Hepatocyte (in vitro differentiated cells): ENCODE results near the gene CRNKL1. TPM values are rescaled to one million over a fixed set of nuclear protein-coding genes. Genes with fewer than 3 reads are reported as not detected.

Experiments
- DNase-seq: peaks from one replicate; pipeline ENCODE4 v3.0.0-alpha.2; 2016; ENCODE audit warnings: low spot score
- H2AFZ ChIP-seq: fragments of 200-600 bp; sonication (generic); 2 replicates; pipeline ENCODE4 v1.6.0; 2016; ENCODE audit warnings: antibody characterized with exemption, mild to moderate bottlenecking
- H3K27ac ChIP-seq: fragments of 200-600 bp; sonication (generic); 2 replicates; pipeline ENCODE4 v1.5.1; 2016; ENCODE audit warnings: mild to moderate bottlenecking
- H3K27me3 ChIP-seq: fragments of 200-600 bp; sonication (generic); 2 replicates; pipeline ENCODE4 v1.6.1; 2016
- H3K36me3 ChIP-seq: fragments of 200-600 bp; sonication (generic); replicated peaks from 2 replicates; pipeline ENCODE4 v1.5.1; 2016; ENCODE audit warnings: low read depth; ENCODE audit not compliant: insufficient read depth
- H3K4me1 ChIP-seq: fragments of 200-600 bp; sonication (generic); 2 replicates; pipeline ENCODE4 v1.5.1; 2016; ENCODE audit warnings: mild to moderate bottlenecking, moderate library complexity; ENCODE audit not compliant: insufficient read depth
- H3K4me2 ChIP-seq: fragments of 200-600 bp; sonication (generic); 2 replicates; pipeline ENCODE4 v1.6.0; 2016
- H3K4me3 ChIP-seq: fragments of 200-600 bp; sonication (generic); 2 replicates; pipeline ENCODE4 v1.5.1; 2016; ENCODE audit warnings: mild to moderate bottlenecking
- H3K79me2 ChIP-seq: fragments of 200-600 bp; sonication (generic); 2 replicates; pipeline ENCODE4 v1.6.0; 2017; ENCODE audit warnings: mild to moderate bottlenecking
- H3K9me2 ChIP-seq: fragments of 200-600 bp; sonication (generic); replicated peaks from 2 replicates; pipeline ENCODE4 v1.6.0; 2017; ENCODE audit warnings: mild to moderate bottlenecking; ENCODE audit not compliant: insufficient read depth
- H3K9me3 ChIP-seq: fragments of 200-600 bp; sonication (generic); 2 replicates; pipeline ENCODE4 v1.5.1; 2016; ENCODE audit warnings: low read depth, mild to moderate bottlenecking
- H4K20me1 ChIP-seq: fragments of 200-600 bp; sonication (generic); 2 replicates; pipeline ENCODE4 v1.6.0; 2016; ENCODE audit warnings: mild to moderate bottlenecking; ENCODE audit not compliant: insufficient read depth, poor library complexity, severe bottlenecking
- EZH2 ChIP-seq: fragments of 200-600 bp; sonication (generic); IDR thresholded peaks from 2 replicates; pipeline ENCODE4 v1.6.1; 2016; ENCODE audit warnings: antibody characterized with exemption, mild to moderate bottlenecking, borderline replicate concordance
- EZH2phosphoT487 ChIP-seq: fragments of 200-600 bp; sonication (generic); IDR thresholded peaks from one replicate; pipeline ENCODE4 v1.6.1; 2018; ENCODE audit warnings: antibody characterized with exemption, mild to moderate bottlenecking, low read depth, moderate library complexity; ENCODE audit not compliant: unreplicated experiment, severe bottlenecking
- WGBS: methylation state at CpG from one replicate; pipeline ENCODE4 v1.1.6; 2016; ENCODE audit warnings: low lambda C conversion rate; ENCODE audit errors: missing lambda C conversion rate; 5-methylcytosine and 5-hydroxymethylcytosine counted together
- polyA plus RNA-seq: library from polyadenylated mRNA; unstranded; fragments of >200 nt; fragmentation: Nextera tagmentation; extraction: Ambion mirVana; gene quantifications from 2 replicates; pipeline ENCODE4 v1.2.1, GENCODE V29; 2016
- total RNA-seq: library from RNA; depleted of rRNA; stranded (reverse); fragments of >200 nt; gene quantifications from 2 replicates; pipeline ENCODE4 v1.2.3, GENCODE V29; 2014
- TF ChIP-seq, protein P1 (sequence below): fragments of 200-600 bp; sonication (generic); IDR thresholded peaks from 2 replicates; pipeline ENCODE4 v1.5.1; 2016; ENCODE audit warnings: antibody characterized with exemption, mild to moderate bottlenecking; ENCODE audit not compliant: poor library complexity

CRNKL1 gene
- total and polyA plus RNA-seq, 2 experiments from 2014 or later = 14.6 to 25.4 TPM

- no peaks in the 10 kb centered on the region for H4K20me1 ChIP-seq
- no peaks in the 10 kb centered on the region for H3K79me2 ChIP-seq
- H3K4me2 ChIP-seq = no peak overlapping the region
Measured at GRCh38 chr20:20065361-20065760, 13.1 kb upstream of the CRNKL1 start.

DNA sequence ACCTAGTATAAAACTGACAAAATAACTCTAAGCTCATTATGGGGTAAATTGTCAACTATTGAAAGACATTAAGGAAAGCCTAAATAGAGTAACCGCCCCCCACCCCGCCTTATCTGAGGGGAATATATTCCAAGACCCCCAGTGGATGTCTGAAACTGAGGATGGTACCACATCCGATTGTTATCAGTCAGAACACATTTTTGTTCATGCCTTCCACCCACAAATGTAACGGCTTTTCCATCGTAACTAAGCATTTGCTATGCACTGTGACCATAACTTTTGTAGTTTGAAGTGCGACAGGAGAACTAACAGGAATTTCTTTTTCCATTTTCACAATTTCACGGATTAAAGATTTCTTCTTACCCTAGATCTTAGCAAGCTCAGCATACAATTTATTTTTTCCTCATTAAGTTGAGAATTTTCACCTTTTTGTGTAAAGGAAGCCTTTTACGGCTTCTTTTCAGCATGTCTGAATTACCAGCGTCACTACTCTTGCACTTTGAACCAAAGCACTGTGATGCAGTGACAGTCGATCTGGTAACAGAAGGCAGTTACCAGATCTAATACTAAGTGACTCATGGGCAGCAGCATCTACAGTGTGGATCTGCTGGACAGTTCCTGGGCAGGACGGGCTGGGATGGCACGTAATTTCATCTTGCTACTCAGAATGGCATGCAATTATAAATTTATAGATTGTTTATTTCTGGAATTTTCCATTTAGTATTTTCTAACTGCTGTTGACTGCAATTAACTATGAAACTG lies 11.9 kb upstream of the CRNKL1 start:
- no peaks in the 10 kb centered on the region for H3K36me3 ChIP-seq
- 73% methylated on average over 12 of the region's 12 CpGs for WGBS
- H3K79me2 ChIP-seq = no peaks in the 10 kb centered on the region
- no peak for DNase-seq
- H3K9me3 ChIP-seq = no peaks in the 10 kb centered on the region
- no peak overlapping the region for H2AFZ ChIP-seq
- H3K4me3 ChIP-seq = no peak overlapping the region
- H4K20me1 ChIP-seq = no peaks in the 10 kb centered on the region
- peaks cover 8% of the 10 kb centered on the region for H3K27me3 ChIP-seq
- H3K27ac ChIP-seq = no peak overlapping the region
- TF ChIP-seq EZH2phosphoT487 (no peak), EZH2 (no peak)
- TF ChIP-seq, protein P1, sequence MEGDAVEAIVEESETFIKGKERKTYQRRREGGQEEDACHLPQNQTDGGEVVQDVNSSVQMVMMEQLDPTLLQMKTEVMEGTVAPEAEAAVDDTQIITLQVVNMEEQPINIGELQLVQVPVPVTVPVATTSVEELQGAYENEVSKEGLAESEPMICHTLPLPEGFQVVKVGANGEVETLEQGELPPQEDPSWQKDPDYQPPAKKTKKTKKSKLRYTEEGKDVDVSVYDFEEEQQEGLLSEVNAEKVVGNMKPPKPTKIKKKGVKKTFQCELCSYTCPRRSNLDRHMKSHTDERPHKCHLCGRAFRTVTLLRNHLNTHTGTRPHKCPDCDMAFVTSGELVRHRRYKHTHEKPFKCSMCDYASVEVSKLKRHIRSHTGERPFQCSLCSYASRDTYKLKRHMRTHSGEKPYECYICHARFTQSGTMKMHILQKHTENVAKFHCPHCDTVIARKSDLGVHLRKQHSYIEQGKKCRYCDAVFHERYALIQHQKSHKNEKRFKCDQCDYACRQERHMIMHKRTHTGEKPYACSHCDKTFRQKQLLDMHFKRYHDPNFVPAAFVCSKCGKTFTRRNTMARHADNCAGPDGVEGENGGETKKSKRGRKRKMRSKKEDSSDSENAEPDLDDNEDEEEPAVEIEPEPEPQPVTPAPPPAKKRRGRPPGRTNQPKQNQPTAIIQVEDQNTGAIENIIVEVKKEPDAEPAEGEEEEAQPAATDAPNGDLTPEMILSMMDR = no peak
- H3K4me1 ChIP-seq = no peaks in the 10 kb centered on the region
- no peak overlapping the region for H3K4me2 ChIP-seq
- no peaks in the 10 kb centered on the region for H3K9me2 ChIP-seq

More at GRCh38 chr20:20065361-20065760, 13.1 kb upstream of the CRNKL1 start:
- 61% methylated on average over 1 of the region's 1 CpG for WGBS
- peaks cover 8% of the 10 kb centered on the region for H3K27me3 ChIP-seq
- TF ChIP-seq EZH2phosphoT487 = no peak
- TF ChIP-seq, protein P1 = no peak
- no peak for TF ChIP-seq EZH2
- H3K36me3 ChIP-seq = no peaks in the 10 kb centered on the region
- H3K4me1 ChIP-seq = no peaks in the 10 kb centered on the region
- no peaks in the 10 kb centered on the region for H3K9me2 ChIP-seq
- H2AFZ ChIP-seq = no peak overlapping the region
- no peaks in the 10 kb centered on the region for H3K9me3 ChIP-seq
- DNase-seq = no peak
- H3K27ac ChIP-seq = no peak overlapping the region
- no peak overlapping the region for H3K4me3 ChIP-seq

DNA sequence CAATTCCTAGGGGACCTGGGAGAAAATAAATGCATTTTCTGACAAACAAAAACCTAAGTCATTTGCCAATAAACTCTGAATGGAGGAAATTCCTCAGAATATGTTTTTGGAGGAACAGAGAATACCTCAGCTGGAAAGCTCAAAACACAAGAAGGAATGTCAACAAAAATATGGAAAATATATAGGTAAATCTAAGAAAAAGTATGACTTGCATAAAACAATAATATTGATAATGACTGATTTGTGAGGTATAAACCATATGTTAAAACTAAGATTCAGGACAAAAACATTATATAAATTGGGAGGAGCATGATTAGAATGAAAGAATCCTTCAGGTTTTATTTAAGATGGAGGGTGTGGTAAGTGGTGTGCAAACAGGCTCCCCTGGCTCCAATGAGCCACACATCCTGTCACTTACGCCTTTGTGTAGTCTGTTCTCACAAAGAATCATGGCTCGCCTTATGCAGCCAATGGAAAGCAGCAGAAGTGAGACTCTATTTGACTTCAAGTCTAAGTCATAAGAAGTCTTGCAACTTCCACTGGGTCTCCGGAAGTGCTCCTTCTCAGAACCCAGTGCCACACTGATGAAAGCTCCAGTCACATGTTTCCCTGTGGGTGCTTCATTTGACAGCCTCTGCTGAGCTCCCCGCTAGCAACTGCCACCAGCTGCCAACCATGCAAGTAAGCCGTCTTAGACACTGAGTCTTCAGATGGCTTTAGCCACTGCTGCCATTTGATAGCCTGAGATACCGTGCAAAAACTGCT lies 8.2 kb upstream of the CRNKL1 start:
- Histone ChIP-seq H3K27ac (no peak overlapping the region), H3K4me3 (no peak overlapping the region), H4K20me1 (no peaks in the 10 kb centered on the region), H3K27me3 (peaks cover 8% of the 10 kb centered on the region), H3K79me2 (no peaks in the 10 kb centered on the region), H3K4me1 (no peaks in the 10 kb centered on the region), H3K36me3 (no peaks in the 10 kb centered on the region), H2AFZ (no peak overlapping the region), H3K9me2 (no peaks in the 10 kb centered on the region), H3K9me3 (no peaks in the 10 kb centered on the region), H3K4me2 (no peak overlapping the region)
- TF ChIP-seq, protein P1 = no peak
- TF ChIP-seq EZH2phosphoT487 (no peak), EZH2 (no peak)
- no peak for DNase-seq
- 93% methylated on average over 6 of the region's 6 CpGs for WGBS
